GM12872 (cell line): ENCODE results near the gene CCDC102A.

ENCODE experiments used
- TF ChIP-seq, protein P1 (sequence below): IDR thresholded peaks from 3 replicates; pipeline ENCODE4 v1.5.1; 2011; ENCODE audit warnings: low read depth, mild to moderate bottlenecking, low read length, moderate library complexity; ENCODE audit not compliant: insufficient read depth

Gene CCDC102A

GRCh38 chr16:57532266-57532625 is 4.1 kb downstream of the CCDC102A start:
- TF ChIP-seq, protein P1, sequence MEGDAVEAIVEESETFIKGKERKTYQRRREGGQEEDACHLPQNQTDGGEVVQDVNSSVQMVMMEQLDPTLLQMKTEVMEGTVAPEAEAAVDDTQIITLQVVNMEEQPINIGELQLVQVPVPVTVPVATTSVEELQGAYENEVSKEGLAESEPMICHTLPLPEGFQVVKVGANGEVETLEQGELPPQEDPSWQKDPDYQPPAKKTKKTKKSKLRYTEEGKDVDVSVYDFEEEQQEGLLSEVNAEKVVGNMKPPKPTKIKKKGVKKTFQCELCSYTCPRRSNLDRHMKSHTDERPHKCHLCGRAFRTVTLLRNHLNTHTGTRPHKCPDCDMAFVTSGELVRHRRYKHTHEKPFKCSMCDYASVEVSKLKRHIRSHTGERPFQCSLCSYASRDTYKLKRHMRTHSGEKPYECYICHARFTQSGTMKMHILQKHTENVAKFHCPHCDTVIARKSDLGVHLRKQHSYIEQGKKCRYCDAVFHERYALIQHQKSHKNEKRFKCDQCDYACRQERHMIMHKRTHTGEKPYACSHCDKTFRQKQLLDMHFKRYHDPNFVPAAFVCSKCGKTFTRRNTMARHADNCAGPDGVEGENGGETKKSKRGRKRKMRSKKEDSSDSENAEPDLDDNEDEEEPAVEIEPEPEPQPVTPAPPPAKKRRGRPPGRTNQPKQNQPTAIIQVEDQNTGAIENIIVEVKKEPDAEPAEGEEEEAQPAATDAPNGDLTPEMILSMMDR, result no peak

DNA sequence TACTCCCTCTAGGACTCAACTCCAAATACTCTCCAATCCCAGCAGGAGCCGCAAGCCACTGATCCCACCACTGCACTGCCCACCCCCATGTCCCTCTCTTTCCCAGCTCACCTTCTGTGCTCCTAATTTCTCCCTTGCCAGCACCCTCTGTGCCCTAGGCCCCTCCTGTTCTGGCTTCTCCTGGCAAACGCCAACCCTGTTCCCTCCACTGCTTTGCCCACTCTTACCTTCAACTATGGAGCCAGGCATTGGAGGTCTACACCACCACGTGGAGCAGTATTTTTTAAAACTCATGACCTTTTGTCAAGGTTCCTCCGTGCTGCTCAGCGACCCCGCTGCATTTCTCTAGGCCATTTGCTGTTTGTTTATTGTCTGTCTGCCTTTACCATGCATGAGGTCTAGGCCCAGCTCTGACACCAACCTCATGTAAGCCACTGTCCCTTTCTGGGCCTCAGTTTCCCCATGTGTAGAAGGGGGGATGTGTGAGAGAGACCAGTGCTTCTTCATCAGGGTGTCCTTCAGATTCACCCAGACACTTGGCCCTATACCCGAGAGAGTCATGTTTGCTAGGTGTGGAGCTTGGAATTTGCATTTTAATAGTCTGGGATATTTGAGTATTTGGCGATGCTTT is 4.6 kb downstream of the CCDC102A start:
- TF ChIP-seq, protein P1, result no peak

DNA sequence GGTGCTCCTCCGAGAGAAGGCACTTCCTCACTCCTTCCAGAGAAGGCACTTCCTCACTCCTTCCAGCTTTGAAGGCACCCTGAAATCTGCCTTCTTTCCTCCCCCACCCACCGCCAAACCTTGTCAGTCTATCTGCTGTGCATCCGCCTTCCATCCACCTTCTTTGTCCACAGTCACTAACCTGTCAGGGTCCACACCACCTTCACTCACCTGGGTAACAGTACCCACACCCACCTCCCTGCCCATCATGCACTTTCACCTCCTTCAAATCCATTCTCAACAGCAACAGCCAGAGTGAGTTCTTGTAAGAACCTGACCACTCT is 5.2 kb downstream of the CCDC102A start:
- TF ChIP-seq, protein P1, result no peak

DNA sequence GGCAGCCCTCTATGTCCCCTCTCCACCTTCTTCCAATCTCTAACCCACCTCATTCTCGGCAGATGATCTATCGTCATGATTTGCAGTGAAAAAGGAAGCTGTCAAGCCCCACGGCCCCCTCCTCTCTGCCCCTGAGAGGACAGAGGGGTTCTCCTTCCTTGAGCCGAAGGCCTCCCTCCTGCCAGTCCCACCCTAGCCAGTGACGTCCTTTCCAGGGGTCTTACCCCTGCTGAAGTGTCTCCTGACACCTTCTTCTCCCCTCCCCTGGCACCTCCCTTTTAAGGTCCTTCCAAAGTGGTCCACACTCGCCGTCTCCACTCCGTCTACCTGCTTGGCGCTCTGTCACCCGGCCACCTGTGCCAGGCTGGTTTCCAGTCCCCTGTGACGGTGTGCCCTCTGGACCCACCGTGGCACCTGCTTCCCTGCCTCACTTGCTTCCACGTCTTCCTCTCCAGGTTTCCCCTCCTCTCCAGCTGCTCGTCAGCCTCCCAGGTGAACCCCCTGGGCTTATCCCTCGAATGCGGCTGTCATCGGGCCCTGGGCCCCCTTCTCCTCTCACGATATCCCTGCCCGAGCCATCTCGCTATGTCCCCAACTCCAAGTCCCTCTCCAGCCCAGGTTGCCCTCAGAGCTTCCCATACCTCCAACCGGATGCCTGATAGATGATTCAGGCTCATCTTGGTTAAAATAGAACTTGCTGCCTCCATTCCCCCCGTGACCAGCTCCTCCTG is 5.7 kb downstream of the CCDC102A start:
- TF ChIP-seq, protein P1, result no peak

DNA sequence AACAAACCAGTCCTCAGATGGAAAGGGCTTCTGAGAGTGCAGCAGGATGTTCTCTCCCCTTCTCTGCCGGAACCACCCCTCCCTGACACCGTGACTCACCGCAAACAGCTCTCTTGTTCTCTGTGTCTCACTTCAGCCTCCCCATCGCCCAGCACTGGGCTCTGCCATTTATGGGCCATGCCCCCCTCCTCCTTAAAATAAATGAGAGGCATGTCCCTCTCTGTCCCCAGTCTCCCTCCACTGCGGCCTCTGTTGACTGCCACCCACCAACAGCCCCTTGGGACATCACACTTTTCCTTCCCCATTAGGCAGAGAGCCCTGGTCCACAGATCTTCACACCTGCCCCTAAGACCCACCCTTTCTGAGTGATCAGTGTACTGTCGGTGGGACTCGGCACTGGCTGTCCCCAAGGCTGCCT is 6.3 kb downstream of the CCDC102A start:
- TF ChIP-seq, protein P1, result no peak

- TF ChIP-seq, protein P1, result no peak
These were observed 6.8 kb downstream of the CCDC102A start for GRCh38 chr16:57529391-57530103.

DNA sequence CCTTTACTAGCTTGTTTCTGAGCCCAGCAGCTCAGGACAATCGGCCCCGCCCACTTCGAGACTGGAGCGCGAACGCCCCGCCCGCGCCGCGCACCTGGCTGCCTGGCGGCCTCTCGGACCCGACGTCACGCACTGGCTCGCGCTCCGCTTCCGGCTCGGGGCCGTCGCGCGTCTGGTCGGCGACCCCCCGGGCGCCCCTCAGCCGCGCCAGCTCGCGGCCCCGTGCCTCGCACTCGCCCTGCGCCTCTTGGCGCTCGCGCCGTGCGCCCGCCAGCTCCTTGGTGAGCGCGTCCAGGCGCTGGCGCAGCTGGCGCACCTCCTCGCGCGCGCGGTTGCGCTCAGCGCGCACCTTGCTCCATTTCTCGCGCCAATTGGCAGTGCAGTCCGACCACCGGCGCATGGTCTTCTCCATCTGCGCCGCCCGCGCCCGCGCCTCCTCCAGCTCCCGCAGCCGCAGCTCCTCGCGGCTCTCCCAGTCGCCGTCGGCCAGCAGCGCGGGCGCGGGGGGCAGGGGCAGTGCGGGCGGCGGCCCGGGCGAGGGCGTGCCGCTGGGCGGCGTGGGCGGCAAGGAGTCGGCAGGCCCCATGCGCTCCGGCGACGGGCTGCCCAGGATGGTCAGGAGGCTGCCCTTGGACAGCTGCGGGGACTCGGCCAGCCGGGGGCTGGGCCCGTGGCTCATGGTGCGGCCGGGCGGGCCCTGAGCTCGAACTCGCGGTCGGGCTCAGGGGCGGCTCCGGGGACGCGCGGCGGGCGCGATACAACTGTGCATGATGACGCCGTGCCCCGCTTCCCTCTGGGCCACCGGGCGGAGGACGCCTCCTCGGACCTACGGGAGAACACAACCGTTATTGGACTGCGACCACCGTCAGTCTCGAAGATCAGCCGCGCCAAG is 7.6 kb downstream of the CCDC102A start:
- TF ChIP-seq, protein P1, result no peak
